ENCODE measurements around the gene LZTS2.

DNA sequence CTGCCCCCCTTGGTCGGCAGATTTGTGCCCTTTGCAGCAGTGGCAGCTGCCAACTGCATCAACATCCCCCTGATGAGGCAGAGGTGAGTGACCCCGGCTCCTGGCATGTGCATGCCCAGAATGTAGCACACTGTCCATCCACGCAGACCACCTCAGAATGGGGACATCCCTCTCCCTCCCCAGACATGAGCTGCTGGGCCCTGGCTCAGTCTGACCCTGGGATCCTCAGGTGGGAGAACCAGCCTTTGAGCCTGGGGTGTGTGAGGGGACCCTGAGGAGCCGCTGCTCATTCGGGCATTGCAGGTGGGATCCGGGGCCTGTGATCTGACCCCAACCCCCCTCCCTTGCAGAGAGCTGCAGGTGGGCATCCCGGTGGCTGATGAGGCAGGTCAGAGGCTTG, 37.1 kb downstream of the LZTS2 start:
- TF ChIP-seq EZH2 (IDR thresholded peaks at IDR 0.05) (no peak), ZNF274 (IDR thresholded peaks at IDR 0.05; ENCODE audit: low read depth, low read length) (no peak), RAD21 (IDR thresholded peaks at IDR 0.05; ENCODE audit: low read depth) (no peak), TCF7L2 (IDR thresholded peaks at IDR 0.05; ENCODE audit: borderline replicate concordance, extremely low read depth, insufficient read depth, insufficient read length) (no peak), SP1 (IDR thresholded peaks at IDR 0.05; ENCODE audit: low read depth) (no peak), ELF1 (IDR thresholded peaks at IDR 0.05; ENCODE audit: borderline replicate concordance, low read depth) (no peak), POLR2A (IDR thresholded peaks at IDR 0.05; ENCODE audit: borderline replicate concordance, extremely low read depth, insufficient read depth, insufficient read length) (no peak), CBX3 (IDR thresholded peaks at IDR 0.05; ENCODE audit: low read depth) (no peak)
- TF ChIP-seq, protein P1, sequence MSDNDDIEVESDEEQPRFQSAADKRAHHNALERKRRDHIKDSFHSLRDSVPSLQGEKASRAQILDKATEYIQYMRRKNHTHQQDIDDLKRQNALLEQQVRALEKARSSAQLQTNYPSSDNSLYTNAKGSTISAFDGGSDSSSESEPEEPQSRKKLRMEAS (IDR thresholded peaks at IDR 0.05): no peak
- TF ChIP-seq, protein P2, sequence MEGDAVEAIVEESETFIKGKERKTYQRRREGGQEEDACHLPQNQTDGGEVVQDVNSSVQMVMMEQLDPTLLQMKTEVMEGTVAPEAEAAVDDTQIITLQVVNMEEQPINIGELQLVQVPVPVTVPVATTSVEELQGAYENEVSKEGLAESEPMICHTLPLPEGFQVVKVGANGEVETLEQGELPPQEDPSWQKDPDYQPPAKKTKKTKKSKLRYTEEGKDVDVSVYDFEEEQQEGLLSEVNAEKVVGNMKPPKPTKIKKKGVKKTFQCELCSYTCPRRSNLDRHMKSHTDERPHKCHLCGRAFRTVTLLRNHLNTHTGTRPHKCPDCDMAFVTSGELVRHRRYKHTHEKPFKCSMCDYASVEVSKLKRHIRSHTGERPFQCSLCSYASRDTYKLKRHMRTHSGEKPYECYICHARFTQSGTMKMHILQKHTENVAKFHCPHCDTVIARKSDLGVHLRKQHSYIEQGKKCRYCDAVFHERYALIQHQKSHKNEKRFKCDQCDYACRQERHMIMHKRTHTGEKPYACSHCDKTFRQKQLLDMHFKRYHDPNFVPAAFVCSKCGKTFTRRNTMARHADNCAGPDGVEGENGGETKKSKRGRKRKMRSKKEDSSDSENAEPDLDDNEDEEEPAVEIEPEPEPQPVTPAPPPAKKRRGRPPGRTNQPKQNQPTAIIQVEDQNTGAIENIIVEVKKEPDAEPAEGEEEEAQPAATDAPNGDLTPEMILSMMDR (IDR thresholded peaks at IDR 0.05 in 2 of 3, conservative IDR thresholded peaks at IDR 0.05 in 1 of 3; ENCODE audit: borderline replicate concordance in 1 of 3, insufficient read depth in 1 of 3, low read depth in 2 of 3, low read length in 2 of 3): no peak
